ENCODE measurements around the gene NOC3L. TPM values are rescaled to one million over a fixed set of nuclear protein-coding genes. Genes with fewer than 3 reads are reported as not detected.

NOC3L gene
- total and polyA plus RNA-seq, 10 of the 15 experiments (the other 5 are each of a cell fraction or from before 2014, with no cell fraction given): 27.8 to 51.4 (median 40.5) TPM

DNA sequence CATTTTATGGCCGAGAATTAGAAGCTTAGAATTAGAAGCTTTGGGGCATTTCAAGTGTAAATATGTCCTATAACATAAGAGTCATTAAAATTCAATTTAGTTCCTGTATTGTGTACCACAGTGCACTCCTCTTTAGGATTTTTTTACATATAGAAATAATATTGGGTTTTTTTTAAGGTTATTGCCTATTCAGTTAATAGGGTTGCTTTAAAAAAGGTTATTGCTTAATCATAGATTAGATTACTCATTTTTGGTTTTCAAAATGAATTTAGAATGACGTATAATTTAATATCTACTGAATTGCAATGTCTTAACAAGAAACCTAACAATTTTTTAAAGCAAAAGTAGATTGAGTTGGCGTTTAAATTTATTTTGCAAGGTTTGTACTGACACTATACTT, 34.1 kb downstream of the NOC3L start:
- FAIRE-seq (no peak), DNase-seq (ENCODE audit: low read depth, low spot score) (no peak), ATAC-seq (no peak)
- TF ChIP-seq HDAC2 (IDR thresholded peaks at IDR 0.05) (no peak), NR2F1 (conservative IDR thresholded peaks at IDR 0.05) (no peak), CBX3 (IDR thresholded peaks at IDR 0.05; ENCODE audit: borderline replicate concordance, low read depth) (no peak), ZBTB11 (CRISPR knock-in tag; IDR thresholded peaks at IDR 0.05) (no peak), CBFB (IDR thresholded peaks at IDR 0.05; ENCODE audit: low read depth) (no peak), NFYB (IDR thresholded peaks at IDR 0.05; ENCODE audit: insufficient read depth, low read depth, low read length) (no peak), KLF5 (IDR thresholded peaks at IDR 0.05; ENCODE audit: partially characterized antibody) (no peak), ZNF622 (IDR thresholded peaks at IDR 0.05) (no peak), SMARCA5 (IDR thresholded peaks at IDR 0.05) (no peak), CREM (IDR thresholded peaks at IDR 0.05; ENCODE audit: low read depth) (no peak), BACH1 (IDR thresholded peaks at IDR 0.05; ENCODE audit: borderline replicate concordance) (no peak)
- TF ChIP-seq, protein P1, sequence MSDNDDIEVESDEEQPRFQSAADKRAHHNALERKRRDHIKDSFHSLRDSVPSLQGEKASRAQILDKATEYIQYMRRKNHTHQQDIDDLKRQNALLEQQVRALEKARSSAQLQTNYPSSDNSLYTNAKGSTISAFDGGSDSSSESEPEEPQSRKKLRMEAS (IDR thresholded peaks at IDR 0.05; ENCODE audit: low read depth, low read length): no peak
- no peak overlapping the region for H3K4me3 ChIP-seq
- ChIA-PET SMC1A (ENCODE audit: uncharacterized antibody, unreplicated experiment) (interaction anchor here (1.3 kb wide), 1 partner anchor 14 kb away, joined by 3 read pairs; no protein-coding TSS in a partner anchor), CTCF (interaction anchor here (1.5 to 1.8 kb wide), 2 partner anchors 8 to 115 kb away, joined by 6 read pairs; no protein-coding TSS in a partner anchor), RAD21 (ENCODE audit: unreplicated experiment) (interaction anchor here (2.2 kb wide), 1 partner anchor 116 kb away, joined by 7 read pairs; no protein-coding TSS in a partner anchor), POLR2A (no interaction called here)
- no peak overlapping the region for H3K9ac ChIP-seq (ENCODE audit: control insufficient read depth, insufficient read depth, low read length)
- H3K4me2 ChIP-seq (ENCODE audit: control insufficient read depth, insufficient read depth): no peak overlapping the region
- H3K27ac ChIP-seq (ENCODE audit: control insufficient read depth, insufficient read depth): no peak overlapping the region
- no TSS peak for BruUV-seq (replicated peaks)
- H3K27me3 ChIP-seq (replicated peaks in 1 of 2; ENCODE audit: control insufficient read depth in 2 of 2, insufficient read depth in 2 of 2, low read length in 1 of 2): no peaks in the 10 kb centered on the region
- H2AFZ ChIP-seq (ENCODE audit: control insufficient read depth, low read depth, low read length): no peak overlapping the region
- no peaks in the 10 kb centered on the region for H3K79me2 ChIP-seq (ENCODE audit: control insufficient read depth, insufficient read depth, low read length)
- in situ Hi-C loops (cut with MboI): no loop called here
- 99% methylated on average over 3 of the region's 3 CpGs for WGBS (ENCODE audit: insufficient coverage, insufficient replicate concordance, low lambda C conversion rate, missing lambda C conversion rate)
- H4K20me1 ChIP-seq (ENCODE audit: control insufficient read depth, insufficient read depth): no peaks in the 10 kb centered on the region
- no peaks in the 10 kb centered on the region for H3K9me3 ChIP-seq (replicated peaks; ENCODE audit: control insufficient read depth, insufficient read depth, low read length)
- peaks cover 0 to 10% of the 10 kb centered on the region in 2 experiments; a peak in 3 of 4 replicates for H3K36me3 ChIP-seq (ENCODE audit: control insufficient read depth in 2 of 2, insufficient read depth in 2 of 2, low read length in 1 of 2)
- intact Hi-C loops (cut with micrococcal nuclease; ENCODE audit: unreplicated experiment): no loop called here
- no peaks in the 10 kb centered on the region for H3K4me1 ChIP-seq (ENCODE audit: control insufficient read depth, insufficient read depth, low read length)

All from GM12878 (cell line).